Measurements from ENCODE around the gene BABAM2. TPM values are rescaled to one million over a fixed set of nuclear protein-coding genes. Genes with fewer than 3 reads are reported as not detected.

Gene BABAM2
- polyA plus RNA-seq, 3 donors: 33.2 to 52.8 (median 49.3) TPM

DNA sequence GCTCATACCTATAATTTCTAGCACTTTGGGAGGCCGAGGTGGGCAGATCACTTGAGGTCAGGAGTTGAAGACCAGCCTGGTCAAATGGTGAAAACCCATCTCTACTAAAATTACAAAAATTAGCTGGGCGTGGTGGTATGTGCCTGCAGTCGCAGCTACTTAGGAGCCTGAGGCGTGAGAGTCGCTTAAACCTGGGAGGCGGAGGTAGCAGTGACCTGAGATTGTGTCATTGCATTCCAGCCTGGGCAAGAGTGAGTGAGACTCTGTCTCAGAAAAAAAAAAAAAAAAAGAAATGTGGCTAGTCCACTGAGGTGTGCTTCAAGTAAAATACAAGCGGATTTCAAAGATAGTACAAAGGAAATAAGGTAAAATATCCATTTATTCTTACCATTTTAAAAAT, 46.5 kb upstream of the BABAM2 start:
- H3K9me3 ChIP-seq (replicated peaks in 1 of 2; ENCODE audit: control insufficient read depth in 1 of 2, insufficient read depth in 1 of 2, low read length in 2 of 2): no peaks in the 10 kb centered on the region
- Mint-ChIP-seq H3K4me3 (no peak overlapping the region), H3K9me3 (peaks cover 0 to 5% (median 0%) of the 10 kb centered on the region in 7 donors), H3K4me1 (peaks cover 14% of the 10 kb centered on the region), H3K36me3 (no peaks in the 10 kb centered on the region), H3K27ac (no peak overlapping the region), H3K27me3 (ENCODE audit: low read depth in 3 of 3) (peaks cover 0 to 2% (median 0%) of the 10 kb centered on the region in 3 donors)
- no peak for DNase-seq
- TF ChIP-seq, protein P1, sequence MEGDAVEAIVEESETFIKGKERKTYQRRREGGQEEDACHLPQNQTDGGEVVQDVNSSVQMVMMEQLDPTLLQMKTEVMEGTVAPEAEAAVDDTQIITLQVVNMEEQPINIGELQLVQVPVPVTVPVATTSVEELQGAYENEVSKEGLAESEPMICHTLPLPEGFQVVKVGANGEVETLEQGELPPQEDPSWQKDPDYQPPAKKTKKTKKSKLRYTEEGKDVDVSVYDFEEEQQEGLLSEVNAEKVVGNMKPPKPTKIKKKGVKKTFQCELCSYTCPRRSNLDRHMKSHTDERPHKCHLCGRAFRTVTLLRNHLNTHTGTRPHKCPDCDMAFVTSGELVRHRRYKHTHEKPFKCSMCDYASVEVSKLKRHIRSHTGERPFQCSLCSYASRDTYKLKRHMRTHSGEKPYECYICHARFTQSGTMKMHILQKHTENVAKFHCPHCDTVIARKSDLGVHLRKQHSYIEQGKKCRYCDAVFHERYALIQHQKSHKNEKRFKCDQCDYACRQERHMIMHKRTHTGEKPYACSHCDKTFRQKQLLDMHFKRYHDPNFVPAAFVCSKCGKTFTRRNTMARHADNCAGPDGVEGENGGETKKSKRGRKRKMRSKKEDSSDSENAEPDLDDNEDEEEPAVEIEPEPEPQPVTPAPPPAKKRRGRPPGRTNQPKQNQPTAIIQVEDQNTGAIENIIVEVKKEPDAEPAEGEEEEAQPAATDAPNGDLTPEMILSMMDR (IDR thresholded peaks at IDR 0.05): no peak
- 94% methylated on average over 3 of the region's 7 CpGs for WGBS (ENCODE audit: insufficient coverage)
- intact Hi-C loops (cut with micrococcal nuclease): no loop called here
- no peaks in the 10 kb centered on the region for H3K27me3 ChIP-seq (ENCODE audit: control insufficient read depth in 2 of 2, insufficient read depth in 2 of 2, low read length in 2 of 2)
- H3K79me2 ChIP-seq (ENCODE audit: insufficient read depth, low read length): no peaks in the 10 kb centered on the region
- no peak overlapping the region for H3K9ac ChIP-seq (ENCODE audit: insufficient read depth, low read length, poor library complexity, severe bottlenecking)
- H4K20me1 ChIP-seq (ENCODE audit: insufficient read depth, low read length): no peaks in the 10 kb centered on the region
- no peak overlapping the region for H3K4me3 ChIP-seq (replicated peaks in 1 of 3; ENCODE audit: low read depth in 2 of 3, low read length in 3 of 3)
- no peak overlapping the region for H2AFZ ChIP-seq (ENCODE audit: insufficient read depth, low read depth, low read length, poor library complexity, severe bottlenecking)
- no peak overlapping the region for H3K27ac ChIP-seq (ENCODE audit: low read depth in 1 of 2, low read length in 2 of 2)
- peaks cover 10 to 13% of the 10 kb centered on the region in 2 donors for H3K4me1 ChIP-seq (ENCODE audit: control insufficient read depth in 1 of 2, insufficient read depth in 2 of 2, low read length in 2 of 2)
- H3K4me2 ChIP-seq (replicated peaks; ENCODE audit: extremely low read depth, low read length, poor library complexity, severe bottlenecking): no peak overlapping the region
- H3K36me3 ChIP-seq (replicated peaks in 1 of 2; ENCODE audit: control insufficient read depth in 1 of 2, insufficient read depth in 2 of 2, low read length in 2 of 2): no peaks in the 10 kb centered on the region

DNA sequence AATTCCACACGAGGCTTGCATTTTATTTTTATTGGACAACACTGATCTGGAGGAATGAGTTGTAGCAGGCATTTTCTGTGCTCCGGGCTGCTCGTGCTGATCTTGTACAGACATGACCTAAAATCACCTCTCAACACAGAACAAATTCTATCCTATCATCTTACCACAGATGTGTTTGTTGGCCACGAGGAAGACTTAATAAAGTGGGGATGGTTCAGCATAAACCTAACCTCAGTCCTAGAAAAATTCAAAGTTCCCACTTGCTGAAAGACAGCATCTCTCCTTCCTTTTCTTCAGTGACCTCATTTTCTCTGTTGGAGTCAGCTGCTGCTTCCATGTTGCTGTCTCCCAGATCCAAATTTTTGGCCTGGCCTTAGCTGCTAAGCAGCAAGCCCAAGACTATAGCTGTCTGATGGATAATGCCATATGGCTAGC, 45.7 kb upstream of the BABAM2 start:
- Histone ChIP-seq H2AFZ (ENCODE audit: insufficient read depth, low read depth, low read length, poor library complexity, severe bottlenecking) (peak overlapping the region; percentile 2), H3K4me1 (ENCODE audit: control insufficient read depth in 1 of 2, insufficient read depth in 2 of 2, low read length in 2 of 2) (peaks cover 10 to 13% of the 10 kb centered on the region in 2 donors), H3K9ac (ENCODE audit: insufficient read depth, low read length, poor library complexity, severe bottlenecking) (no peak overlapping the region), H3K27ac (ENCODE audit: low read depth in 1 of 2, low read length in 2 of 2) (no peak overlapping the region), H3K79me2 (ENCODE audit: insufficient read depth, low read length) (no peaks in the 10 kb centered on the region), H3K36me3 (replicated peaks in 1 of 2; ENCODE audit: control insufficient read depth in 1 of 2, insufficient read depth in 2 of 2, low read length in 2 of 2) (no peaks in the 10 kb centered on the region), H3K9me3 (replicated peaks in 1 of 2; ENCODE audit: control insufficient read depth in 1 of 2, insufficient read depth in 1 of 2, low read length in 2 of 2) (no peaks in the 10 kb centered on the region), H3K4me3 (replicated peaks in 1 of 3; ENCODE audit: low read depth in 2 of 3, low read length in 3 of 3) (no peak overlapping the region), H4K20me1 (ENCODE audit: insufficient read depth, low read length) (no peaks in the 10 kb centered on the region), H3K4me2 (replicated peaks; ENCODE audit: extremely low read depth, low read length, poor library complexity, severe bottlenecking) (no peak overlapping the region), H3K27me3 (ENCODE audit: control insufficient read depth in 2 of 2, insufficient read depth in 2 of 2, low read length in 2 of 2) (no peaks in the 10 kb centered on the region)
- no peaks in the 10 kb centered on the region for H3K36me3 Mint-ChIP-seq
- H3K27me3 Mint-ChIP-seq (ENCODE audit: low read depth in 3 of 3): peaks cover 0 to 2% (median 0%) of the 10 kb centered on the region in 3 donors
- no peak overlapping the region for H3K4me3 Mint-ChIP-seq
- H3K4me1 Mint-ChIP-seq: peaks cover 15% of the 10 kb centered on the region
- no CpG with 5 or more reads among the region's 4 CpGs for WGBS (ENCODE audit: insufficient coverage)
- no peak overlapping the region for H3K27ac Mint-ChIP-seq
- DNase-seq: no peak
- intact Hi-C loops (cut with micrococcal nuclease): no loop called here
- H3K9me3 Mint-ChIP-seq: peaks cover 0 to 6% (median 0%) of the 10 kb centered on the region in 7 donors
- TF ChIP-seq, protein P1 (IDR thresholded peaks at IDR 0.05): no peak
